ENCODE results near the gene RPL35A. TPM values are rescaled to one million over a fixed set of nuclear protein-coding genes. Genes with fewer than 3 reads are reported as not detected.

RPL35A gene
- total and polyA plus RNA-seq, 2 of the 4 experiments (the other 2 are of a cell fraction): 906 to 1,064 TPM

GRCh38 chr3:197940745-197941384 lies 9.1 kb upstream of the RPL35A start:
- no peak overlapping the region for H3K56ac ChIP-seq (ENCODE audit: extremely low read depth, insufficient read depth, low read length)
- H3K4me3 ChIP-seq (ENCODE audit: insufficient read depth, low read depth, low read length): no peak overlapping the region
- 0 out of 2 replicates have a peak, but pooled peaks cover 2% of the 10 kb centered on the region for H3K4me1 ChIP-seq (ENCODE audit: control insufficient read depth, insufficient read depth, low read length)
- H3K4ac ChIP-seq (ENCODE audit: low read depth, low read length): no peak overlapping the region
- no peak overlapping the region for H2BK5ac ChIP-seq (ENCODE audit: low read depth, low read length, poor library complexity, severe bottlenecking)
- H3K14ac ChIP-seq (replicated peaks; ENCODE audit: low read depth, low read length): no peak overlapping the region
- H3K27ac ChIP-seq (ENCODE audit: insufficient read depth, low read length): no peak overlapping the region
- BruUV-seq (replicated peaks): no TSS peak
- H3K79me1 ChIP-seq (ENCODE audit: low read depth in 1 of 2, low read length in 2 of 2): no peaks in the 10 kb centered on the region
- POLR2A ChIA-PET (ENCODE audit: unreplicated experiment): no interaction called here
- dilution Hi-C loops (cut with HindIII; ENCODE audit: low sequenced_read_pairs, unreplicated experiment) (no loop called here), intact Hi-C loops (cut with micrococcal nuclease) (no loop called here), in situ Hi-C loops (cut with MboI; ENCODE audit: low sequenced_read_pairs) (no loop called here)
- DNase-seq: no peak
- H4K5ac ChIP-seq (ENCODE audit: low read depth, low read length): no peak overlapping the region
- H4K91ac ChIP-seq (ENCODE audit: insufficient read depth, low read depth, low read length): no peak overlapping the region
- H3K27me3 ChIP-seq (ENCODE audit: control insufficient read depth, insufficient read depth, low read length): no peaks in the 10 kb centered on the region
- ATAC-seq (ENCODE audit: low read depth): no peak
- H2BK20ac ChIP-seq (ENCODE audit: low read depth, low read length): no peak overlapping the region
- no peaks in the 10 kb centered on the region for H3K9me3 ChIP-seq (ENCODE audit: control insufficient read depth, insufficient read depth, low read length)
- H3K4me2 ChIP-seq (ENCODE audit: low read depth, low read length): no peak overlapping the region
- no peak overlapping the region for H4K8ac ChIP-seq (ENCODE audit: low read depth in 2 of 2, low read length in 2 of 2)
- no peak overlapping the region for H2AK5ac ChIP-seq (ENCODE audit: low read depth, low read length)
- no peak overlapping the region for H2BK120ac ChIP-seq (ENCODE audit: low read depth, low read length)
- H2BK15ac ChIP-seq (ENCODE audit: low read depth, low read length): no peak overlapping the region
- no peak for TF ChIP-seq RAD21 (IDR thresholded peaks at IDR 0.05; ENCODE audit: low read length)
- no peak for TF ChIP-seq RFX5 (IDR thresholded peaks at IDR 0.05; ENCODE audit: low read depth, low read length)
- TF ChIP-seq CHD1 (IDR thresholded peaks at IDR 0.05; ENCODE audit: low read depth, low read length): no peak
- TF ChIP-seq CEBPB (IDR thresholded peaks at IDR 0.05; ENCODE audit: low read depth, low read length): no peak
- TF ChIP-seq USF2 (IDR thresholded peaks at IDR 0.05; ENCODE audit: low read depth, low read length): no peak
- no peak for TF ChIP-seq MAZ (IDR thresholded peaks at IDR 0.05; ENCODE audit: borderline replicate concordance, low read depth, low read length)
- no peak for TF ChIP-seq MAFK (IDR thresholded peaks at IDR 0.05; ENCODE audit: low read depth, low read length)
- no peak for TF ChIP-seq FOS (IDR thresholded peaks at IDR 0.05; ENCODE audit: low read depth, low read length)
- TF ChIP-seq, protein P1, sequence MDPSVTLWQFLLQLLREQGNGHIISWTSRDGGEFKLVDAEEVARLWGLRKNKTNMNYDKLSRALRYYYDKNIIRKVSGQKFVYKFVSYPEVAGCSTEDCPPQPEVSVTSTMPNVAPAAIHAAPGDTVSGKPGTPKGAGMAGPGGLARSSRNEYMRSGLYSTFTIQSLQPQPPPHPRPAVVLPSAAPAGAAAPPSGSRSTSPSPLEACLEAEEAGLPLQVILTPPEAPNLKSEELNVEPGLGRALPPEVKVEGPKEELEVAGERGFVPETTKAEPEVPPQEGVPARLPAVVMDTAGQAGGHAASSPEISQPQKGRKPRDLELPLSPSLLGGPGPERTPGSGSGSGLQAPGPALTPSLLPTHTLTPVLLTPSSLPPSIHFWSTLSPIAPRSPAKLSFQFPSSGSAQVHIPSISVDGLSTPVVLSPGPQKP (IDR thresholded peaks at IDR 0.05; ENCODE audit: borderline replicate concordance, low read depth, low read length): no peak
- TF ChIP-seq NFE2L2 (IDR thresholded peaks at IDR 0.05; ENCODE audit: low read depth, low read length): no peak
- TF ChIP-seq POLR2A (IDR thresholded peaks at IDR 0.05; ENCODE audit: low read depth, low read length): no peak
- TF ChIP-seq, protein P2, sequence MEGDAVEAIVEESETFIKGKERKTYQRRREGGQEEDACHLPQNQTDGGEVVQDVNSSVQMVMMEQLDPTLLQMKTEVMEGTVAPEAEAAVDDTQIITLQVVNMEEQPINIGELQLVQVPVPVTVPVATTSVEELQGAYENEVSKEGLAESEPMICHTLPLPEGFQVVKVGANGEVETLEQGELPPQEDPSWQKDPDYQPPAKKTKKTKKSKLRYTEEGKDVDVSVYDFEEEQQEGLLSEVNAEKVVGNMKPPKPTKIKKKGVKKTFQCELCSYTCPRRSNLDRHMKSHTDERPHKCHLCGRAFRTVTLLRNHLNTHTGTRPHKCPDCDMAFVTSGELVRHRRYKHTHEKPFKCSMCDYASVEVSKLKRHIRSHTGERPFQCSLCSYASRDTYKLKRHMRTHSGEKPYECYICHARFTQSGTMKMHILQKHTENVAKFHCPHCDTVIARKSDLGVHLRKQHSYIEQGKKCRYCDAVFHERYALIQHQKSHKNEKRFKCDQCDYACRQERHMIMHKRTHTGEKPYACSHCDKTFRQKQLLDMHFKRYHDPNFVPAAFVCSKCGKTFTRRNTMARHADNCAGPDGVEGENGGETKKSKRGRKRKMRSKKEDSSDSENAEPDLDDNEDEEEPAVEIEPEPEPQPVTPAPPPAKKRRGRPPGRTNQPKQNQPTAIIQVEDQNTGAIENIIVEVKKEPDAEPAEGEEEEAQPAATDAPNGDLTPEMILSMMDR (conservative IDR thresholded peaks at IDR 0.05; ENCODE audit: low read depth, low read length): no peak
- TF ChIP-seq BHLHE40 (IDR thresholded peaks at IDR 0.05; ENCODE audit: low read depth, low read length): no peak
- TF ChIP-seq RCOR1 (IDR thresholded peaks at IDR 0.05; ENCODE audit: insufficient replicate concordance, low read length): no peak
- TF ChIP-seq MXI1 (IDR thresholded peaks at IDR 0.05; ENCODE audit: borderline replicate concordance, low read depth, low read length): no peak
- no peak for TF ChIP-seq SMC3 (IDR thresholded peaks at IDR 0.05; ENCODE audit: low read depth, low read length)
- H3K23ac ChIP-seq (ENCODE audit: low read depth, low read length): no peak overlapping the region
- H3K9ac ChIP-seq (ENCODE audit: low read depth, low read length): no peak overlapping the region
- CTCF ChIA-PET: no interaction called here
- no peak overlapping the region for H3K18ac ChIP-seq (ENCODE audit: low read depth, low read length)
- WGBS, 2 experiments (ENCODE audit: extremely low coverage in 2 of 2, insufficient read length in 1 of 2): 100% methylated on average over 1 of the region's 1 CpG; no CpG with 5 or more reads in 1 of the 2 experiments
- H3K36me3 ChIP-seq (ENCODE audit: control insufficient read depth, insufficient read depth, low read length): peaks cover 1% of the 10 kb centered on the region; the same call in 1 of the 2 replicates
- H4K20me1 ChIP-seq (ENCODE audit: insufficient read depth, low read length): no peaks in the 10 kb centered on the region
- H2AFZ ChIP-seq (replicated peaks; ENCODE audit: low read length, poor library complexity): no peak overlapping the region
- H3K9me1 ChIP-seq (ENCODE audit: insufficient read depth, low read length): no peaks in the 10 kb centered on the region
- H2AK9ac ChIP-seq (replicated peaks; ENCODE audit: low read depth, low read length, poor library complexity): no peak overlapping the region
